Cerebellar cortex (tissue), 1 donor: ENCODE results near the gene DNAH6.
"Not testable (repeated sequence)": the region's sequence is repeated elsewhere in the genome, so short reads cannot be mapped to it uniquely, and the experiment has no call there.

Source experiments
- DNase-seq: peaks from one replicate; pipeline ENCODE4 v3.0.0-alpha.2; 2015; ENCODE audit warnings: low spot score

The DNAH6 gene

GRCh38 chr2:84840306-84840705 lies 324.0 kb downstream of the DNAH6 start:
- DNase-seq = no peak

DNA sequence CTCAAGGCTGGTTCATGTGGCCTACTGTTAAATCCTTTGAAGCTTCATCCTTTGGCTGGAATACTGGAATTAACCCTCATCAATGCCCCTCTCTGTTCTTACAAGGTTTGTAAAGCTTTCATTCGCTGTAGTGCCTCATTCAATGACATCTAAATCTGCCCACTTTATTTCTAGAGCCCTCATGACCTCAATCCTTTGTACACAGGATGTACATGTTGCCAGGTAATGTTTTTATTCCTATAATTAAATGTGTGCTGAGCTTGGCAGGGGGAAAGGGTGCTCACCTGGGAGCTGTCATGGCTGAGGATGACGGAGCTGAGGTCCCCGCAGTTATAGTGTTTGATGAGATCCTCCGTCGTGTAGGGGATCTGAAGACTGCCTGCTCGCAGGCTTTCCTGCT lies 325.3 kb downstream of the DNAH6 start:
- no peak for DNase-seq

DNA sequence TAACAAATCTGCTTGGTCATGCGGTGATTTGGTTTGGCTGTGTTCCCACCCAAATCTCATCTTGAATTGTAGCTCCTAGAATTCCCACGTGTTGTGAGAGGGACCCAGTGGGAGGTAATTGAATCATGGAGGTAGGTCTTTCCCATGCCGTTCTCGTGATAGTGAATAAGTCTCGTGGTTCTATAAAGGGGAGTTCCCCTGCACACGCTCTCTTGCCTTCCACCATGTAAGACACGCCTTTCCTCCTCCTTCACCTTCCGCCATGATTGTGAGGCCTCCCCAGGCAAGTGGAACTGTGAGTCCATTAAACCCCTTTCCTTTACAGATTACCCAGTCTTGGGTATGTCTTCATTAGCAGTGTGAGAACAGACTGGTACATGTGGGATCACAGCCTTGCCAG lies 327.8 kb downstream of the DNAH6 start:
- DNase-seq = no peak

DNA sequence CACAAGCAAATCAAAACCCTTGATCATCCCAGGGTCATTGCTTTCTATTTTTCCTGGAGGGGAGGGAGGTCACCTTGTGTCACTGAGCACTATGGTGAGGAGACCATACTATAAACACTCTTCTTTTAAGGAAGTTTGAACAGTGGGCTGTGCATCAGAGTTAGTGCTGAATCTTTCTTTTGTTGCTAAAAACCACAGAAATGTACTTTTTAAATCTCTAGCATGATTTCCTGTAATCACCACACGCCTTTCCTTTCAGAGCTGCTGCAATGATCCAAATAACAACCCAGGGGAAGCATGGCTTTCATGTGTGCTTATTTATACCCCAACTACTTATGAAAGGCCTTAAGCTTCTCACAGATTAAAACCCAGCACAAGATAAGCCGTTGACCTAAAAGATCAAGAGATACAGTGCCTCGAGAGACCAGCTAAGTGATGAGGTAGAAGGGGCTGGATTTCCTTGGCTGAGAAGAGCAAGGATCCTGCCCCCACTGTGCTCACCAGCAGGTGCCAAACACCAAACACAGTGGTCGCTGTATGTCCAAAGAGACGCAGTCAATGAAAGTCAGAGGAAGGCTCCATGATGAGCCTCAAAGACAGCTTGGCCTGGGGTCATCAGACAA lies 329.9 kb downstream of the DNAH6 start:
- DNase-seq = no peak

DNA sequence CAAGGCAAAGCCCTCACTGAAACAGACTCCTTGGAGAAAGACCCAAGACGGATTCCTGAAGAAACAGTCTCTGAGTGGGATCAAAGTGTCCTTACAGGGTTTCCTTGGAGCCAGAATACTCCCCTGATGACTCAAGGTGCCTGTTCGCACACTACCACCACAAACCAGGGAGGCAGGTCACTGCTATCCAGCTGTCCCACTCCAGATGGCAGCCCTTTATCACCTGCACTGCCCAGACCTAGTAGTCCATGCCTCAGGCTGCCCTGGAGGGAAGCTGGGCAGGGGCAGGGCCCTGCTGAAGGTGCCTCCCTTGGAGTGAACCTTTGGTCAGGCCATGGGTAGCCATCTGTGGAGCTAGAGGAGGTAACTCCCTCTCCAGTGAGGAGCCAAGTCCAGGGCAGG lies 330.4 kb downstream of the DNAH6 start:
- DNase-seq = no peak

GRCh38 chr2:84847326-84848050 lies 331.2 kb downstream of the DNAH6 start:
- DNase-seq = no peak

- peak; percentile 88 for DNase-seq
Measured at GRCh38 chr2:84849271-84849952, 333.1 kb downstream of the DNAH6 start.

- no peak for DNase-seq
Measured at GRCh38 chr2:84850471-84850870, 334.2 kb downstream of the DNAH6 start.

DNA sequence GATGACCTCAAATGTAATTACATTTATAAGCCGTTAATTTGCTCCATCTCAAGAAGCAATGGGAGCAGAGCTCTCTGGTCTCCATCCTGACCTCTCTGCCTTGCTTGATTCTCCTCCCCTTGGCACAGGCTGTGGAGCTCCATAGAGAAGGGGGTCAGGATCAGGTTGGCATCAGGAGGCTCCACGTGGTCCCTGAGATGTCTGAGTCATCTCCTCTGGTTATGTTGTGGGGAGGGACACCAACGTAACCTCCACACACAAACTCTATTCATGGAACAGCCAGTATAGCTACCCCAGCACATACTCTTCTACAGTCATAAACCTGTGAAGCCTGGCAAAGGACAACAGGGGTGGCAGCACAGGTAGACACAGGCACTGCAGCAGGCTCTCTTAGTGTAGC lies 335.6 kb downstream of the DNAH6 start:
- DNase-seq = no peak

- no peak for DNase-seq
Measured at GRCh38 chr2:84854850-84855249, 338.6 kb downstream of the DNAH6 start.

GRCh38 chr2:84855731-84856130 lies 339.4 kb downstream of the DNAH6 start:
- DNase-seq = no peak

DNA sequence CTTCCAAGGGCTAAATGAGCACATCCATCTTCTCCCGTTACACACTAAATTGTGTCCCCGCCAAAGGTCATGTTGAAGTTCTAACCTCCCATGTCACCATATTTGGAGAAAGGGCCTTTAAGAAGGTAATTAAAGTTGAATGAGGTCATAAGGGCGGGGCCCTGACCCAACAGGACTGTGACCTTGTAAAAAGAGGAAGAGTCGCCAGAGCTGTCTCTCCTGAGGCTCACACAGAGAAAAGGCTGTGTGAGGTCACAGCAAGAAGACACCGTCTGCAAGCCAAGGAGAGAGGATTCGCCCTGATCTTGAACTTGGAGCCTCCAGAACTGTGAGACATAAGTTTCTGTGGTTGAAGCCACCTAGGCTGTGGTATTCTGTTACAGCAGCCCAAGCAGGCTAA lies 340.5 kb downstream of the DNAH6 start:
- DNase-seq = no peak

DNA sequence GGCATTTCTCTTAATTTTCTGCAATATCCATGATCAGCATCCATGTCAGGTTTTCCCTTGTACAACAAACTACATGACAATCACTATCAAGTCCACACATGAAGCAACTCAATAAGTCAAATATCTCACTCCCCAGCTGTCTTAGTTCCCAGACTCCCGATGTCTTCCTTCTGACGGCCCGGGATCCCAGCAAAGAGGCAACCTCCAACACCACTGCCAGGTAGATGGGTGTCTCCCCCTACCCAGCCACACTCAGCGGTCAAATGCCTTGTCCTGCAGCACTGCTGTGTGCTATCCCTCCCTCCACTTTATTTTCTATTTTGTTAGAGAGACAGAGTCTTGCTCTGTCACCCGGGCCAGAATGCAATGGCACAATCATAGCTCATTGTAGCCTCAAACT lies 341.3 kb downstream of the DNAH6 start:
- DNase-seq = no peak

GRCh38 chr2:84858123-84858522 lies 341.8 kb downstream of the DNAH6 start:
- DNase-seq = no peak

- no peak for DNase-seq
Measured at GRCh38 chr2:84858937-84859336, 342.6 kb downstream of the DNAH6 start.

DNA sequence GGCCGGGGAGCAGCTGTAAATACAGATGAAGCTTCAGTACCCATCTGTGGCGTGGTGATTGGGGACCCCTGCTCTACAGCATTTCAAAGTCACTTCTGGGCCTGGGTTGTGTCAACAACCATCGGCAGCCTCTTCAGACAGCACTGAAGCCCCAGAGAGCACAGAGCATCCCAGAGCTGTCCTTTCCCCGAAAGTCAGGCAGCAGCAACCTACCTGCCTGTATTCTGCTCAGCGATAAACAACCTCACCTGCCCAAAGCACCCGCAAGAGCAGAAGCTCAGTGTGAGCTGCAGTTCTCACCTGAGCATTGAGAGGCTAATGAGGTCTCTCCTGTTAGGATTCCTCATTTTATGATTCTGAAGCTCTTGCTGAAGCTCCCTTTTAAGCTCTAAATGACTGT lies 345.2 kb downstream of the DNAH6 start:
- DNase-seq = no peak

- DNase-seq = no peak
Measured at GRCh38 chr2:84862006-84862405, 345.7 kb downstream of the DNAH6 start.

GRCh38 chr2:84865181-84865783 lies 349.0 kb downstream of the DNAH6 start:
- DNase-seq = peak; percentile 59

GRCh38 chr2:84866122-84866521 lies 349.8 kb downstream of the DNAH6 start:
- no peak for DNase-seq

DNA sequence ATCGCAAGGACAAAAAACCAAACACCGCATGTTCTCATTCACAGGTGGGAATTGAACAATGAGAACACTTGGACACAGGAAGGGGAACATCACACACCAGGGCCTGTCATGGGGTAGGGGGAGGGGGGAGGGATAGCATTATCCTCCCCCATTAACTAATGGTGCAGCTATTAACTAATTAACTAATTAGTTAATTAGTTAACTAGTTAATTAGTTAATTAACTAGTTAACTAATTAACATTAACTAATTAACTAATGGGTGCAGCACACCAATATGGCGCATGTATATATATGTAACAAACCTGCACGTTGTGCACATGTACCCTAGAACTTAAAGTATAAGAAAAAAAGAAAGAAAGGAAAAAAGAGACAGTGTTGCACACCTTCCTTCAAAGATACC lies 352.0 kb downstream of the DNAH6 start:
- DNase-seq = not testable (repeated sequence)
